Measurements from ENCODE around the gene FOLR3.
"Not testable (repeated sequence)": the region's sequence is repeated elsewhere in the genome, so short reads cannot be mapped to it uniquely, and the experiment has no call there.

The FOLR3 gene

GRCh38 chr11:72124046-72124445 is 11.5 kb upstream of the FOLR3 start:
- no peak for DNase-seq

GRCh38 chr11:72125956-72126355 is 9.6 kb upstream of the FOLR3 start:
- no peak for DNase-seq

- DNase-seq: no peak
Measured at GRCh38 chr11:72127923-72128322, 7.6 kb upstream of the FOLR3 start.

- no peak for DNase-seq
Measured at GRCh38 chr11:72129381-72129780, 6.1 kb upstream of the FOLR3 start.

GRCh38 chr11:72132646-72133045 is 2.9 kb upstream of the FOLR3 start:
- DNase-seq: no peak

GRCh38 chr11:72135891-72136683 is 562 bp downstream of the FOLR3 start:
- DNase-seq: no peak

GRCh38 chr11:72136684-72137262 is 1.2 kb downstream of the FOLR3 start:
- no peak for DNase-seq

GRCh38 chr11:72138821-72139390 is 3.4 kb downstream of the FOLR3 start:
- DNase-seq: no peak

- DNase-seq: no peak
Measured at GRCh38 chr11:72139500-72139899, 4.0 kb downstream of the FOLR3 start.

- DNase-seq: no peak
Measured at GRCh38 chr11:72140661-72141060, 5.1 kb downstream of the FOLR3 start.

GRCh38 chr11:72141066-72141465 is 5.5 kb downstream of the FOLR3 start:
- no peak for DNase-seq

- DNase-seq: not testable (repeated sequence)
Measured at GRCh38 chr11:72142086-72142485, 6.6 kb downstream of the FOLR3 start.

GRCh38 chr11:72142543-72142942 is 7.0 kb downstream of the FOLR3 start:
- not testable (repeated sequence) for DNase-seq

- DNase-seq: no peak
Measured at GRCh38 chr11:72144807-72145565, 9.5 kb downstream of the FOLR3 start.

- DNase-seq: no peak
Measured at GRCh38 chr11:72146625-72147024, 11.1 kb downstream of the FOLR3 start.

GRCh38 chr11:72150882-72151281 is 15.4 kb downstream of the FOLR3 start:
- no peak for DNase-seq

- DNase-seq: not testable (repeated sequence)
Measured at GRCh38 chr11:72153874-72154273, 18.3 kb downstream of the FOLR3 start.

- no peak for DNase-seq
Measured at GRCh38 chr11:72154816-72155215, 19.3 kb downstream of the FOLR3 start.

GRCh38 chr11:72155751-72156150 is 20.2 kb downstream of the FOLR3 start:
- DNase-seq: no peak

- no peak for DNase-seq
Measured at GRCh38 chr11:72157131-72157530, 21.6 kb downstream of the FOLR3 start.

- no peak for DNase-seq
Measured at GRCh38 chr11:72160319-72160718, 24.8 kb downstream of the FOLR3 start.

GRCh38 chr11:72162891-72163492 is 27.5 kb downstream of the FOLR3 start:
- DNase-seq: no peak

- DNase-seq: not testable (repeated sequence)
Measured at GRCh38 chr11:72164187-72164586, 28.7 kb downstream of the FOLR3 start.
